Neuronal stem cell (in vitro differentiated cells): ENCODE results near the gene DNLZ.

Source experiments
- DNase-seq: peaks from one replicate; pipeline ENCODE4 v3.0.0-alpha.2; 2013; ENCODE audit warnings: low spot score
- H2AFZ ChIP-seq: one replicate; pipeline ENCODE4 v1.6.1; 2013; ENCODE audit warnings: mild to moderate bottlenecking, low read length, inconsistent platforms
- H2AK5ac ChIP-seq: 2 replicates; pipeline ENCODE4 v1.6.1; 2013; ENCODE audit warnings: low read depth, mild to moderate bottlenecking, inconsistent platforms, low read length, moderate library complexity, mixed read lengths
- H2BK120ac ChIP-seq: 2 replicates; pipeline ENCODE4 v1.6.1; 2013; ENCODE audit warnings: low read depth, mild to moderate bottlenecking, inconsistent platforms, low read length, moderate library complexity, mixed read lengths
- H2BK12ac ChIP-seq: one replicate; pipeline ENCODE4 v1.6.1; 2013; ENCODE audit warnings: low read length, inconsistent platforms
- H2BK15ac ChIP-seq: 2 replicates; pipeline ENCODE4 v1.6.1; 2013; ENCODE audit warnings: mild to moderate bottlenecking, low read length, inconsistent platforms, mixed read lengths
- H2BK5ac ChIP-seq: one replicate; pipeline ENCODE4 v1.6.1; 2013; ENCODE audit warnings: inconsistent platforms, mild to moderate bottlenecking, low read length, moderate library complexity
- H3K14ac ChIP-seq: one replicate; pipeline ENCODE4 v1.6.1; 2013; ENCODE audit warnings: low read length, inconsistent platforms
- H3K18ac ChIP-seq: 2 replicates; pipeline ENCODE4 v1.6.1; 2013; ENCODE audit warnings: low read length, inconsistent platforms
- H3K23ac ChIP-seq: 2 replicates; pipeline ENCODE4 v1.6.1; 2013; ENCODE audit warnings: low read depth, mild to moderate bottlenecking, mixed read lengths, low read length, inconsistent platforms; ENCODE audit not compliant: poor library complexity
- H3K27ac ChIP-seq: replicated peaks from 3 replicates; pipeline ENCODE4 v1.5.1; 2013; ENCODE audit warnings: low read length, inconsistent platforms
- H3K27me3 ChIP-seq, 3 experiments: 2 replicates each; pipeline ENCODE4 v1.6.1; 2013; ENCODE audit warnings: low read length in 3 of 3, mild to moderate bottlenecking in 2 of 3, inconsistent platforms in 1 of 3, low read depth in 1 of 3, mixed read lengths in 1 of 3, moderate library complexity in 1 of 3; ENCODE audit not compliant: control insufficient read depth in 3 of 3, insufficient read depth in 3 of 3
- H3K36me3 ChIP-seq, 2 donors: replicated peaks in 1 of 2; 2 replicates each; pipeline ENCODE4 v1.6.1; 2013; ENCODE audit warnings: low read length in 2 of 2; ENCODE audit not compliant: control insufficient read depth in 2 of 2, insufficient read depth in 2 of 2
- H3K4ac ChIP-seq: 2 replicates; pipeline ENCODE4 v1.6.1; 2013; ENCODE audit warnings: inconsistent platforms, mild to moderate bottlenecking, low read length, moderate library complexity
- H3K4me1 ChIP-seq, 2 donors: 1 replicate in 1 of 2; 2 replicates in 1 of 2; pipeline ENCODE4 v1.6.1; 2013; ENCODE audit warnings: low read length in 2 of 2, low read depth in 1 of 2; ENCODE audit not compliant: control insufficient read depth in 2 of 2, insufficient read depth in 1 of 2
- H3K4me2 ChIP-seq: one replicate; pipeline ENCODE4 v1.6.1; 2013; ENCODE audit warnings: mild to moderate bottlenecking, low read length, inconsistent platforms; ENCODE audit not compliant: insufficient read depth, poor library complexity, severe bottlenecking
- H3K4me3 ChIP-seq, 2 donors: 2 replicates each; pipeline ENCODE4 v1.5.1; 2013; ENCODE audit warnings: low read length in 2 of 2, mild to moderate bottlenecking in 2 of 2, inconsistent platforms in 1 of 2, moderate library complexity in 1 of 2
- H3K79me1 ChIP-seq: one replicate; pipeline ENCODE4 v1.6.1; 2013; ENCODE audit warnings: low read depth, mild to moderate bottlenecking, inconsistent platforms, low read length, moderate library complexity
- H3K9ac ChIP-seq: one replicate; pipeline ENCODE4 v1.6.1; 2013; ENCODE audit warnings: mild to moderate bottlenecking, low read depth, low read length, inconsistent platforms; ENCODE audit not compliant: poor library complexity
- H3K9me3 ChIP-seq, 2 donors: replicated peaks in 1 of 2; 2 replicates each; pipeline versions ENCODE3 to v1.6.1; 2013; ENCODE audit warnings: low read length in 2 of 2, mild to moderate bottlenecking in 2 of 2, inconsistent platforms in 1 of 2, low read depth in 1 of 2, mixed read lengths in 1 of 2, moderate library complexity in 1 of 2; ENCODE audit not compliant: control insufficient read depth in 2 of 2, insufficient read depth in 1 of 2
- H4K8ac ChIP-seq: one replicate; pipeline ENCODE4 v1.6.1; 2013; ENCODE audit warnings: low read depth, mild to moderate bottlenecking, inconsistent platforms, low read length, moderate library complexity
- H4K91ac ChIP-seq: one replicate; pipeline ENCODE4 v1.6.1; 2013; ENCODE audit warnings: low read length, low read depth, mild to moderate bottlenecking, inconsistent platforms; ENCODE audit not compliant: poor library complexity
- WGBS, 2 donors: extraction: QIAGEN DNeasy Blood & Tissue Kit; methylation state at CpG; one replicate each; pipeline ENCODE4 v1.1.7; 2013; ENCODE audit warnings: missing lambda C conversion rate in 2 of 2, mixed read lengths in 1 of 2; ENCODE audit not compliant: insufficient read length in 2 of 2, insufficient replicate concordance in 1 of 2; ENCODE audit errors: extremely low coverage in 2 of 2; 5-methylcytosine and 5-hydroxymethylcytosine counted together

The DNLZ gene

DNA sequence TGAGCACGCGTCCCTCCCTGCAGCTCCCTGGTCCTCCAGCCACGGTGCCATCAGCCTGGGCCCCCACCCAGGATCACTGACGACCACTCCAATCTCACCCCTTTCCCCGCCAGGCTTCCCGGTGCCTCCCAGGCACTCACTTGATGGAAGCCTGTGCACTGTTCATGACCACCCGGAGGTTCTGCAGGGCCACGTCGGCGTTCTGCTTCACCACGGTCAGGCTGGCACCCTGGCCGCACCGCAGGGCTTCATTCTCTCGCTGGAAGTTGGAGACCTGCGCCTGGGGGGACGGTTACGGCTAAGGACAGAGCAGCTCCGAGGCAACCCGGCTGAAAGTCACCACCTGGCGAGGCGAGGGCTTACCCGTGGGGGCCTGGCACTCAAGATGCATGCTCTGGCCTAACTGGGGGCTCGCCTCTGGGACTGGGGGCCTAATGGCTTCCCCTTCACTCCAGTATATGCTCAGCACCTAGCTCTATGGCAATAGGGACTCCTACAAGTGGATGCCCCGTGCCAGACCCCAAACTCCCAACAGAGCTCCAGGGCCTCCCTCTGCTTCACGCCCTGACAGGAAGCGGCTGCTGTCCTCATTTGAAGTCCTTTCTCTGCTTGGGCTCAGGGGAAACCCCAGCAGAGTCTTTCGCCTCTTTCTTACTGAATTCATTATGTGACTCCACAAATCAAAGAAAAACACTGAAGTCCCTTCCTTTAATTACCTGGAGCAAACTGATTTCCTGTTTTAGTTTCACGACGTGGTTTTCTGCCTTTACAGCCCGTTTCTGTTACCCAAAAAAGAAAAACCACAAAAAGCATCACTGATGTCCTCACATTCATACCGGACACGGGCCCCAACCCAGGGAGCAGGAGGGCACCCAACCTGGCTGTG lies 40.6 kb upstream of the DNLZ start:
- no peak overlapping the region for H3K18ac ChIP-seq

DNA sequence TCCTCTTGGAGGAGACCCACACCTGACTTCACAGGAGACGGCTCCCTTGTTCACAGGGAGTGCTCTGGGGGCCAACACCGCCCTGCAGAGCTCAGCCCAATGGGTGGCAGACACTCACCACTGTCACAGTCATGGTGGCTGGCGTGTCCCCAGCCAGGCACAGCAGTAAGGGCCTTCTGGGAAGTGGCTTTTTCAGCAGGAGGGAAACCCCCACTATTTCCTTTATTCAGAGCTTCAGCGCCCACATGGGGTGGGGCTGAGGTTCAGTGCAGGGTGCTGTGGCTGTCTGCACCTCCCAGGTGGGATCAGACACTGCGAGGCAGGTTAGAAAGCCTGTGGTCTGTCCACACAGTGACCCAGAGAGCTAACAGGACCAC lies 40.0 kb upstream of the DNLZ start:
- peak overlapping the region; percentile 44 for H3K9ac ChIP-seq
- no peak overlapping the region for H2AK5ac ChIP-seq
- no peak overlapping the region for H3K23ac ChIP-seq
- no peak overlapping the region for H2AFZ ChIP-seq
- peaks cover 41 to 63% of the 10 kb centered on the region in 2 donors for H3K36me3 ChIP-seq
- no peak overlapping the region for H3K27ac ChIP-seq
- H4K8ac ChIP-seq: no peak overlapping the region
- no peak overlapping the region for H3K4me2 ChIP-seq
- H3K79me1 ChIP-seq: peaks cover 15% of the 10 kb centered on the region
- H4K91ac ChIP-seq: no peak overlapping the region
- no peak overlapping the region for H3K14ac ChIP-seq
- no peak overlapping the region for H2BK5ac ChIP-seq
- H3K4me1 ChIP-seq: peaks cover 8 to 15% of the 10 kb centered on the region in 2 donors
- no peak overlapping the region for H3K4me3 ChIP-seq
- H3K27me3 ChIP-seq: no peaks in the 10 kb centered on the region
- WGBS, 2 donors: no CpG with 5 or more reads among the region's 5 CpGs
- H2BK12ac ChIP-seq: no peak overlapping the region
- H3K9me3 ChIP-seq: no peaks in the 10 kb centered on the region
- H3K18ac ChIP-seq: no peak overlapping the region
- no peak overlapping the region for H2BK120ac ChIP-seq
- no peak overlapping the region for H3K4ac ChIP-seq
- no peak for DNase-seq
- no peak overlapping the region for H2BK15ac ChIP-seq

More for the DNA sequence above, 40.6 kb upstream of the DNLZ start:
- DNase-seq: no peak
- Histone ChIP-seq H3K4ac (no peak overlapping the region), H3K4me3 (peak overlapping the region in 1 of 2 donors; percentile 19), H4K8ac (no peak overlapping the region), H3K27ac (no peak overlapping the region), H2BK12ac (no peak overlapping the region), H3K23ac (no peak overlapping the region), H3K27me3 (no peaks in the 10 kb centered on the region), H3K79me1 (peaks cover 15% of the 10 kb centered on the region), H3K9ac (peak overlapping the region; percentile 44), H2BK120ac (no peak overlapping the region), H3K14ac (no peak overlapping the region), H2AK5ac (no peak overlapping the region), H2BK5ac (no peak overlapping the region), H3K4me2 (no peak overlapping the region), H2AFZ (no peak overlapping the region), H4K91ac (no peak overlapping the region), H3K9me3 (no peaks in the 10 kb centered on the region), H2BK15ac (no peak overlapping the region), H3K36me3 (peaks cover 41 to 64% of the 10 kb centered on the region in 2 donors), H3K4me1 (peaks cover 7 to 10% of the 10 kb centered on the region in 2 donors)
- no CpG with 5 or more reads among the region's 32 CpGs for WGBS, 2 donors

DNA sequence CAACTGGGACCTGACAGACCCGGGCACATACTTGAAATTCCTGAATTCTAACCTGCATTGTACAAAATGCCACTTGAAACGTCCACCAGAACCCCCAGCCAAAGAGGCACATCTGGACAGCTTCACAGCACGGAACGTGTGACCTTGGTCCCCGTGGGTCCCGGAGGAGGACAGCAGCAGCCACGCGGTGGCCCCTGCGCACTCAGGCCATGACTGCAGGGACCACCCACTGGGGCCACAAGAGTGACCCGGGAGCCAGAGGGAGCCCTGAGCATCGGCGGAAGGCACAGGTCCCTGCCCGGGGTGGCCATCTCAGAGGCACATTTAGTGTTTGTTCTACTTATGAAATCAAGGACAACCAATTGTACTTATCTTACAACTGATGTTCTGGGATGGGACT lies 38.5 kb upstream of the DNLZ start:
- no peak overlapping the region for H2BK12ac ChIP-seq
- no peak overlapping the region for H3K23ac ChIP-seq
- peaks cover 8 to 15% of the 10 kb centered on the region in 2 donors for H3K4me1 ChIP-seq
- H3K36me3 ChIP-seq: peaks cover 44 to 65% of the 10 kb centered on the region in 2 donors
- no peak overlapping the region for H3K27ac ChIP-seq
- WGBS, 2 donors: no CpG with 5 or more reads among the region's 13 CpGs
- no peak overlapping the region for H2BK15ac ChIP-seq
- DNase-seq: no peak
- H3K4me3 ChIP-seq: peak overlapping the region in 1 of 2 donors; percentile 52
- no peak overlapping the region for H2AK5ac ChIP-seq
- H3K4ac ChIP-seq: no peak overlapping the region
- H3K4me2 ChIP-seq: no peak overlapping the region
- H4K8ac ChIP-seq: no peak overlapping the region
- no peak overlapping the region for H3K18ac ChIP-seq
- no peak overlapping the region for H2BK120ac ChIP-seq
- no peaks in the 10 kb centered on the region for H3K9me3 ChIP-seq
- H2BK5ac ChIP-seq: no peak overlapping the region
- no peak overlapping the region for H4K91ac ChIP-seq
- peaks cover 19% of the 10 kb centered on the region for H3K79me1 ChIP-seq
- H2AFZ ChIP-seq: no peak overlapping the region
- H3K14ac ChIP-seq: no peak overlapping the region
- H3K27me3 ChIP-seq: no peaks in the 10 kb centered on the region
- H3K9ac ChIP-seq: no peak overlapping the region

DNA sequence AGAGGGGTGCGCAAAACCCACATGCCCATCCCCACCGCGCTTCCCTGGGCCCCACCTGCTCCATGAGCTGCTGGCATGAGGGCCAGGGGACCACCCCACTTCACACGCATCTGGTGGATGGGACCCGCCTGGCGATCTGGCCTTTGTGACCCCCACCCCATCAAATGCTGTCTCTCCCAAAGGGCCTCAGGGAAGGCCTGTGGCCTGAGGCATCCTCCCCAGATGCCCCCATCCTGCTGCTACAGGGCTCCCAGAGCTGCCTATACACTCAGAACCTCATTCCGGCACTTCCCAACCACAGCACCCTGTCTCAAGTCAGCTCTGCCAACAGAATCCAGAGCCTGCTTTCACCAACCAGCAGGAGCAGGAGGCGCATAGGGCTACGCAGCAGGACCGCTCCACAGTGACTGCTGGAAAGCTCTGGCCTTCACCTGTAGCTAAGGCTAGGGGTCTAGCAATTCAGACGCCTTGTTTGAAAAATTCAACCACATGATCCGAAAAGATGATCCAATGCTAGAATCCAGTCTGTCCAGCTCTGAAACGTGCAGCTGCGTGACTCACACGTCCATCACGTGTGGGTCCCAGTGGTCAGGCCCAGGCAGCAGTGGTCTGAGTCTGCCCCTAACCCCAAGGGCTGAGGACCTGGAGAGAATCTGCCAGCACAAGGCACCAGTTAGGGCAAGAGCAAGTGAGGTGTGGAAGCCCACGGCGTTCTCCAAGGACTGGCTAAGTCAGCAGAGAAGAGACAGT lies 37.8 kb upstream of the DNLZ start:
- no peak for DNase-seq
- H3K9ac ChIP-seq: no peak overlapping the region

More for the DNA sequence above, 37.8 kb upstream of the DNLZ start:
- no peaks in the 10 kb centered on the region for H3K9me3 ChIP-seq
- H2BK120ac ChIP-seq: no peak overlapping the region
- peaks cover 46 to 68% of the 10 kb centered on the region in 2 donors for H3K36me3 ChIP-seq
- H4K8ac ChIP-seq: no peak overlapping the region
- H3K27ac ChIP-seq: no peak overlapping the region
- no peak overlapping the region for H3K4me3 ChIP-seq
- no peak overlapping the region for H2BK15ac ChIP-seq
- H3K4me1 ChIP-seq: peaks cover 8 to 15% of the 10 kb centered on the region in 2 donors
- no CpG with 5 or more reads among the region's 18 CpGs for WGBS, 2 donors
- no peak overlapping the region for H3K14ac ChIP-seq
- H3K18ac ChIP-seq: no peak overlapping the region
- H4K91ac ChIP-seq: no peak overlapping the region
- H2AFZ ChIP-seq: no peak overlapping the region
- H2BK5ac ChIP-seq: no peak overlapping the region
- no peak overlapping the region for H3K4me2 ChIP-seq
- no peaks in the 10 kb centered on the region for H3K27me3 ChIP-seq
- peak overlapping the region; percentile 70 for H2AK5ac ChIP-seq
- no peak overlapping the region for H3K4ac ChIP-seq
- peak overlapping the region; percentile 67 for H3K23ac ChIP-seq
- H2BK12ac ChIP-seq: no peak overlapping the region
- H3K79me1 ChIP-seq: peaks cover 20% of the 10 kb centered on the region
